ENCODE measurements around the gene KRT28.

GRCh38 chr17:40782450-40782849, 17.3 kb downstream of the KRT28 start, which contains the start of gene KRT27:
- TF ChIP-seq EZH2phosphoT487 (IDR thresholded peaks at IDR 0.05; ENCODE audit: borderline replicate concordance): no peak
- no peak for TF ChIP-seq CTCF (conservative IDR thresholded peaks at IDR 0.05; ENCODE audit: low read length)
